ENCODE measurements around the gene RASGRP2.

The RASGRP2 gene

DNA sequence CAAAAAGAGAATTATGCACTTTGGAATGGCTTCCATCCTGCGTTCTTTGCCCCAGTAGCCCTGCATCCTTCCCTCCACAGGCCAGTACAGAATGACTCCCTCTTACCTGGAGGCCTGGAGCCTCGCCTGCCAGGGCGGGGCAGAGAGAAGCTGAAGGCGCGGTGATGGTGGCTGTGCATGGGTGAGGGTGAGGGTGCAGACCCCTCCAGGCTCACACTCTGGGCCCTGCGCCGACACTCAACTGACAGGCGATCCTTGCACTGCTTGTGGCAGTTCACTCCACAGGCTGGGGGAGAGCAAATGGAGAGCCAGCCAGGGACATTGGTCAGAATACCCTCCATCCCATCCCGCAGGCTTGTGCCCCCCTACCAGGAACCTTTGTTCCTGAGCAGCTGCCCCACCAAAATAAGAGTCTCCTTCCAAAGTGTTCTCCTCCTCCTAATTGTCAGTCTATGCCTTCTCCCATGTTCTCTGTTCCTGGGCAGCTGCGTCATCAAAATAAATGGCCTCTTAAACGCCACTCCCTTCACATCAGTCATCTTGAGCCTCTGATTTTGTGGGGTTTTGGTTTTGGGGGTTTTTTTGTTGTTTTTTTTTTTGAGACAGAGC lies 15.1 kb downstream of the RASGRP2 start:
- no peaks in the 10 kb centered on the region for H3K4me1 ChIP-seq (ENCODE audit: control insufficient read depth, insufficient read depth, low read length)
- H3K27ac ChIP-seq (ENCODE audit: extremely low read depth, low read depth, low read length): no peak overlapping the region
- CTCF ChIA-PET: interaction anchor here (0.6 to 0.7 kb wide), 2 partner anchors 18 to 81 kb away, joined by 3 to 4 read pairs; no protein-coding TSS in a partner anchor
- H3K36me3 ChIP-seq (ENCODE audit: control insufficient read depth in 2 of 2, insufficient read depth in 1 of 2, low read length in 2 of 2): no peaks in the 10 kb centered on the region
- TF ChIP-seq MYNN (tag by site-specific recombination; IDR thresholded peaks at IDR 0.05; ENCODE audit: borderline replicate concordance) (peak; percentile 79; the same call in 1 of the 2 replicates), KLF1 (tag by site-specific recombination; IDR thresholded peaks at IDR 0.05) (no peak)
- POLR2A ChIA-PET: no interaction called here
- no peaks in the 10 kb centered on the region for H3K9me3 ChIP-seq (ENCODE audit: control insufficient read depth, insufficient read depth, low read depth, low read length)
- no peak overlapping the region for H3K4me3 ChIP-seq (ENCODE audit: low read depth, low read length)

GRCh38 chr11:64726867-64727530 lies 16.9 kb downstream of the RASGRP2 start:
- Histone ChIP-seq H3K27ac (ENCODE audit: extremely low read depth, low read depth, low read length) (no peak overlapping the region), H3K4me3 (ENCODE audit: low read depth, low read length) (no peak overlapping the region), H3K36me3 (ENCODE audit: control insufficient read depth in 2 of 2, insufficient read depth in 1 of 2, low read length in 2 of 2) (no peaks in the 10 kb centered on the region), H3K9me3 (ENCODE audit: control insufficient read depth, insufficient read depth, low read depth, low read length) (no peaks in the 10 kb centered on the region), H3K4me1 (ENCODE audit: control insufficient read depth, insufficient read depth, low read length) (no peaks in the 10 kb centered on the region)
- ChIA-PET CTCF (interaction anchor here (0.6 to 2.4 kb wide), 5 partner anchors 22 to 1851 kb away, joined by 3 to 15 read pairs (median 5); no protein-coding TSS in a partner anchor), POLR2A (interaction anchor here (0.7 kb wide), 1 partner anchor 34 kb away, joined by 3 read pairs; no protein-coding TSS in a partner anchor)
- no peak for TF ChIP-seq MZF1 (tag by site-specific recombination; IDR thresholded peaks at IDR 0.05; ENCODE audit: borderline replicate concordance)
- TF ChIP-seq ZNF37A (tag by site-specific recombination; IDR thresholded peaks at IDR 0.05): no peak
- TF ChIP-seq ZFHX2 (tag by site-specific recombination; conservative IDR thresholded peaks at IDR 0.05): peak; percentile 16; the same call in 1 of the 2 replicates
- TF ChIP-seq ZNF10 (tag by site-specific recombination; IDR thresholded peaks at IDR 0.05): no peak
- TF ChIP-seq ZIC2 (tag by site-specific recombination; IDR thresholded peaks at IDR 0.05): peak; percentile 12; the same call in 1 of the 2 replicates

DNA sequence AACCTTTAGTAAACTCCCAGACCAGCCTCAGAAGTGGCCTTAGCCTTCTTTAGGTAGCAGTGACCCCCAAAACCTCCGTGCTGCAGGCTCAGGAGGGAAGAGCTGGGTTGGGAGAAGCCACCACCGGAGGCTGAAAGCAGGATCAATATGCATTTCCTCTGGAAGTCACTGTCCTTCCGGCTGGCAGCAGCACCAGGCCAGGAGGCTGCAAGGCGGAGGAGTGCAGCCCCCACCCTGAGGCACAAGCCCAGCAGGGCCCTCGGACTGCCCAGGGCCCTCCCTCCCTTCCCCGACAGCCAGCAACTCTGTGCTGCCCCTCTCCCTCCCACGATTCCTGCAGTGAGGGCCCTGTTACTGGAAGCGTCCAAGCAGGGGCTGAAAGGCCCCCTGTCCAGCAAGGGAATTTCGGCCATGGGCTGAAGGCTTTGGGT lies 17.7 kb downstream of the RASGRP2 start:
- ChIA-PET POLR2A (no interaction called here), CTCF (interaction anchor here (0.6 to 2.4 kb wide), 6 partner anchors 9 to 236 kb away, joined by 3 to 15 read pairs (median 5); no protein-coding TSS in a partner anchor)
- TF ChIP-seq ZNF626 (tag by site-specific recombination; IDR thresholded peaks at IDR 0.05): no peak
- peak; percentile 71 for TF ChIP-seq ZIC2 (tag by site-specific recombination; IDR thresholded peaks at IDR 0.05)
- Histone ChIP-seq H3K9me3 (ENCODE audit: control insufficient read depth, insufficient read depth, low read depth, low read length) (no peaks in the 10 kb centered on the region), H3K4me3 (ENCODE audit: low read depth, low read length) (no peak overlapping the region), H3K36me3 (ENCODE audit: control insufficient read depth in 2 of 2, insufficient read depth in 1 of 2, low read length in 2 of 2) (no peaks in the 10 kb centered on the region), H3K27ac (ENCODE audit: extremely low read depth, low read depth, low read length) (no peak overlapping the region), H3K4me1 (ENCODE audit: control insufficient read depth, insufficient read depth, low read length) (no peaks in the 10 kb centered on the region)

DNA sequence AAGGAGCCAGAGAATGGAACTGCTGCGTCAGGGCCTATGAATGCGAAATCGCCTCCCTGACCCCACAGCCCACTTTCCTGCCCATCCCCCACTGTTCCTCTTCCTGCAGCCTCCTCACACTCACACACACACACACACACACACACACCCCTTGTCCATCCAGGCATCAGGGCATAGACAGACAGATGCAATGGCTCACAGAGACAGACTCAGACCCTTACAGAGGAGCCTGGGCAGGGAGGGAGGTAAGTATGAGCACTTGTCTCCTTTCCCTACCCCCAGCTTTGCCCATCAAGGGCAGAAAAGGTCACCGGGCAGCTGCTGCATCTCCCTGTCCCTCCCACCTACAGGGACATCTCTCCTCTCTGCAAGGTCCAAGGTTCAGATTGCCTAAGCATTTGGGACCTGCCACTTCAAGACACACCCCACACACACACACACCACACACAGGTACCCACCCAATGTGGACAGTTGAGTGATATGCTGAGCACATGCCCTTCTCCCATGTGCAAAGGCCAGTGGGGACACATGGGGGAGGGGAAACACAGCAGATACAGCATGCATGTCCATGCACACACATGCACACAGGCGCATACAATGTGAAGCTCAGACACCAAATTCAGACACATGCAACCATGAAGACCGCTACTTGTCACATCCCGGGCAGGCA lies 18.9 kb downstream of the RASGRP2 start:
- no peaks in the 10 kb centered on the region for H3K9me3 ChIP-seq (ENCODE audit: control insufficient read depth, insufficient read depth, low read depth, low read length)
- H3K4me3 ChIP-seq (ENCODE audit: low read depth, low read length): no peak overlapping the region
- ChIA-PET CTCF (interaction anchor here (1.0 to 1.1 kb wide), 3 partner anchors 16 to 235 kb away, joined by 4 to 7 read pairs (median 5); no protein-coding TSS in a partner anchor), POLR2A (no interaction called here)
- TF ChIP-seq SCRT1 (tag by site-specific recombination; IDR thresholded peaks at IDR 0.05; ENCODE audit: borderline replicate concordance) (no peak), ZNF239 (tag by site-specific recombination; IDR thresholded peaks at IDR 0.05) (no peak), KLF9 (tag by site-specific recombination; IDR thresholded peaks at IDR 0.05; ENCODE audit: low read depth) (no peak), ZNF16 (tag by site-specific recombination; IDR thresholded peaks at IDR 0.05; ENCODE audit: low read depth) (no peak), ZBTB17 (tag by site-specific recombination; IDR thresholded peaks at IDR 0.05) (peak; percentile 48; the same call in 1 of the 2 replicates)
- TF ChIP-seq, protein P1, sequence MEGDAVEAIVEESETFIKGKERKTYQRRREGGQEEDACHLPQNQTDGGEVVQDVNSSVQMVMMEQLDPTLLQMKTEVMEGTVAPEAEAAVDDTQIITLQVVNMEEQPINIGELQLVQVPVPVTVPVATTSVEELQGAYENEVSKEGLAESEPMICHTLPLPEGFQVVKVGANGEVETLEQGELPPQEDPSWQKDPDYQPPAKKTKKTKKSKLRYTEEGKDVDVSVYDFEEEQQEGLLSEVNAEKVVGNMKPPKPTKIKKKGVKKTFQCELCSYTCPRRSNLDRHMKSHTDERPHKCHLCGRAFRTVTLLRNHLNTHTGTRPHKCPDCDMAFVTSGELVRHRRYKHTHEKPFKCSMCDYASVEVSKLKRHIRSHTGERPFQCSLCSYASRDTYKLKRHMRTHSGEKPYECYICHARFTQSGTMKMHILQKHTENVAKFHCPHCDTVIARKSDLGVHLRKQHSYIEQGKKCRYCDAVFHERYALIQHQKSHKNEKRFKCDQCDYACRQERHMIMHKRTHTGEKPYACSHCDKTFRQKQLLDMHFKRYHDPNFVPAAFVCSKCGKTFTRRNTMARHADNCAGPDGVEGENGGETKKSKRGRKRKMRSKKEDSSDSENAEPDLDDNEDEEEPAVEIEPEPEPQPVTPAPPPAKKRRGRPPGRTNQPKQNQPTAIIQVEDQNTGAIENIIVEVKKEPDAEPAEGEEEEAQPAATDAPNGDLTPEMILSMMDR (tag by site-specific recombination; IDR thresholded peaks at IDR 0.05): no peak
- TF ChIP-seq, protein P2, sequence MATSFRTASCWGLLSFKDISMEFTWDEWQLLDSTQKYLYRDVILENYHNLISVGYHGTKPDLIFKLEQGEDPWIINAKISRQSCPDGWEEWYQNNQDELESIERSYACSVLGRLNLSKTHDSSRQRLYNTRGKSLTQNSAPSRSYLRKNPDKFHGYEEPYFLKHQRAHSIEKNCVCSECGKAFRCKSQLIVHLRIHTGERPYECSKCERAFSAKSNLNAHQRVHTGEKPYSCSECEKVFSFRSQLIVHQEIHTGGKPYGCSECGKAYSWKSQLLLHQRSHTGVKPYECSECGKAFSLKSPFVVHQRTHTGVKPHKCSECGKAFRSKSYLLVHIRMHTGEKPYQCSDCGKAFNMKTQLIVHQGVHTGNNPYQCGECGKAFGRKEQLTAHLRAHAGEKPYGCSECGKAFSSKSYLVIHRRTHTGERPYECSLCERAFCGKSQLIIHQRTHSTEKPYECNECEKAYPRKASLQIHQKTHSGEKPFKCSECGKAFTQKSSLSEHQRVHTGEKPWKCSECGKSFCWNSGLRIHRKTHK (tag by site-specific recombination; IDR thresholded peaks at IDR 0.05): no peak
- no peak overlapping the region for H3K27ac ChIP-seq (ENCODE audit: extremely low read depth, low read depth, low read length)
- no peaks in the 10 kb centered on the region for H3K4me1 ChIP-seq (ENCODE audit: control insufficient read depth, insufficient read depth, low read length)
- no peaks in the 10 kb centered on the region for H3K36me3 ChIP-seq (ENCODE audit: control insufficient read depth in 2 of 2, insufficient read depth in 1 of 2, low read length in 2 of 2)

Measured in HEK293 (cell line).